Thyroid gland (tissue), 4 donors: ENCODE measurements around the gene IRGC. TPM values are rescaled to one million over a fixed set of nuclear protein-coding genes. Genes with fewer than 3 reads are reported as not detected.
"Not testable (repeated sequence)": the region's sequence is repeated elsewhere in the genome, so short reads cannot be mapped to it uniquely, and the experiment has no call there.

Experiments used
- DNase-seq, 2 donors: peaks; one replicate each; pipeline ENCODE4 v3.0.0-alpha.2; 2019
- H3K27ac ChIP-seq, 3 donors: fragments of 200-600 bp; sonication (generic); 1 replicate in 2 of 3; 2 replicates in 1 of 3; pipeline ENCODE4 v1.5.1; 2016 to 2019; ENCODE audit warnings: mild to moderate bottlenecking in 1 of 3, moderate library complexity in 1 of 3
- H3K27me3 ChIP-seq: fragments of 200-600 bp; sonication (generic); one replicate; pipeline ENCODE4 v1.5.1; 2019
- H3K36me3 ChIP-seq, 2 donors: fragments of 200-600 bp; sonication (generic); one replicate each; pipeline ENCODE4 v1.5.1; 2016 to 2019
- H3K4me1 ChIP-seq, 2 donors: fragments of 200-600 bp; sonication (generic); one replicate each; pipeline ENCODE4 v1.5.1; 2017 to 2019
- H3K4me3 ChIP-seq, 3 donors: fragments of 200-600 bp; sonication (generic); replicated peaks in 1 of 3; 1 replicate in 2 of 3; 2 replicates in 1 of 3; pipeline ENCODE4 v1.5.1; 2016; ENCODE audit warnings: mild to moderate bottlenecking in 1 of 3
- H3K9me3 ChIP-seq: fragments of 200-600 bp; sonication (generic); one replicate; pipeline ENCODE4 v1.5.1; 2017
- POLR2A ChIP-seq, 2 donors: fragments of 450-650 bp; IDR thresholded peaks; one replicate each; pipeline ENCODE4 v1.6.1; 2017; ENCODE audit warnings: antibody characterized with exemption in 2 of 2, mild to moderate bottlenecking in 2 of 2, moderate library complexity in 1 of 2
- WGBS, 2 donors: methylation state at CpG; one replicate each; pipeline ENCODE4 v1.1.5; 2017; 5-methylcytosine and 5-hydroxymethylcytosine counted together
- intact Hi-C: fragments of 100-400 bp; cut with DNase I; formaldehyde crosslinking; loops from one replicate; pipeline ENCODE4 v1.15.1; 2023
- total RNA-seq, 4 donors: library from RNA; depleted of rRNA; stranded (reverse); fragments of >200 nt; gene quantifications; one replicate each; pipeline ENCODE4 v1.2.3, GENCODE V29; 2016
- TF ChIP-seq, protein P1 (sequence below), 6 experiments: fragments of 200-600 bp in 3 of 6; fragments of 450-650 bp in 3 of 6; sonication (generic) in 3 of 6; IDR thresholded peaks; one replicate each; pipeline ENCODE4 v1.5.1; 2016 to 2019; ENCODE audit warnings: antibody characterized with exemption in 6 of 6, mild to moderate bottlenecking in 2 of 6, inconsistent platforms in 1 of 6, moderate library complexity in 1 of 6

IRGC gene
- total RNA-seq, 4 donors from 2014 or later = 1.1 TPM; not detected in 3

DNA sequence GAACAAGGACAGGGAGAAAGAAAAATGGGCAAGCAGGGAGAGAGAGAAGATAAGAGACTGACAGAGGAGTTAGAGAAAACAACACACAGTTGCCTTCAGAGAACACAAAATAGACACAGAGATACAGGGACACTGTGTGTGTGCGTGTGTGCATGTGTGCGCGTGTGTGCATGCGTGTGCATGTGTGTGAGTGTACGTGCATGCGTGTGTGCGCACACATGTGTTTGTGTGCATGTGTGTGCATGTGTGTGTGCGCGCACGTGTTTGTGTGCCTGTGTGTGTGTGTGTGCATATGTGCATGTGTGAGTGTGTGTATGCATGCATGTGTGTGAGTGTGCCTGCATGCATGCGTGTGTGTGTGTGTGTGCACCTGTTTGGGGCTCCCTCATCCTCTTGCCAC lies 40.0 kb upstream of the IRGC start:
- TF ChIP-seq, protein P1, sequence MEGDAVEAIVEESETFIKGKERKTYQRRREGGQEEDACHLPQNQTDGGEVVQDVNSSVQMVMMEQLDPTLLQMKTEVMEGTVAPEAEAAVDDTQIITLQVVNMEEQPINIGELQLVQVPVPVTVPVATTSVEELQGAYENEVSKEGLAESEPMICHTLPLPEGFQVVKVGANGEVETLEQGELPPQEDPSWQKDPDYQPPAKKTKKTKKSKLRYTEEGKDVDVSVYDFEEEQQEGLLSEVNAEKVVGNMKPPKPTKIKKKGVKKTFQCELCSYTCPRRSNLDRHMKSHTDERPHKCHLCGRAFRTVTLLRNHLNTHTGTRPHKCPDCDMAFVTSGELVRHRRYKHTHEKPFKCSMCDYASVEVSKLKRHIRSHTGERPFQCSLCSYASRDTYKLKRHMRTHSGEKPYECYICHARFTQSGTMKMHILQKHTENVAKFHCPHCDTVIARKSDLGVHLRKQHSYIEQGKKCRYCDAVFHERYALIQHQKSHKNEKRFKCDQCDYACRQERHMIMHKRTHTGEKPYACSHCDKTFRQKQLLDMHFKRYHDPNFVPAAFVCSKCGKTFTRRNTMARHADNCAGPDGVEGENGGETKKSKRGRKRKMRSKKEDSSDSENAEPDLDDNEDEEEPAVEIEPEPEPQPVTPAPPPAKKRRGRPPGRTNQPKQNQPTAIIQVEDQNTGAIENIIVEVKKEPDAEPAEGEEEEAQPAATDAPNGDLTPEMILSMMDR (IDR thresholded peaks at IDR 0.05) = no peak
- TF ChIP-seq POLR2A (IDR thresholded peaks at IDR 0.05) = no peak
- Histone ChIP-seq H3K27me3 (no peaks in the 10 kb centered on the region), H3K27ac (no peak overlapping the region), H3K36me3 (no peaks in the 10 kb centered on the region), H3K4me3 (no peak overlapping the region), H3K4me1 (no peaks in the 10 kb centered on the region), H3K9me3 (no peaks in the 10 kb centered on the region)
- DNase-seq = no peak
- 80 to 89% methylated on average over 11 of the region's 11 CpGs for WGBS, 2 donors
- intact Hi-C loops = no loop called here

DNA sequence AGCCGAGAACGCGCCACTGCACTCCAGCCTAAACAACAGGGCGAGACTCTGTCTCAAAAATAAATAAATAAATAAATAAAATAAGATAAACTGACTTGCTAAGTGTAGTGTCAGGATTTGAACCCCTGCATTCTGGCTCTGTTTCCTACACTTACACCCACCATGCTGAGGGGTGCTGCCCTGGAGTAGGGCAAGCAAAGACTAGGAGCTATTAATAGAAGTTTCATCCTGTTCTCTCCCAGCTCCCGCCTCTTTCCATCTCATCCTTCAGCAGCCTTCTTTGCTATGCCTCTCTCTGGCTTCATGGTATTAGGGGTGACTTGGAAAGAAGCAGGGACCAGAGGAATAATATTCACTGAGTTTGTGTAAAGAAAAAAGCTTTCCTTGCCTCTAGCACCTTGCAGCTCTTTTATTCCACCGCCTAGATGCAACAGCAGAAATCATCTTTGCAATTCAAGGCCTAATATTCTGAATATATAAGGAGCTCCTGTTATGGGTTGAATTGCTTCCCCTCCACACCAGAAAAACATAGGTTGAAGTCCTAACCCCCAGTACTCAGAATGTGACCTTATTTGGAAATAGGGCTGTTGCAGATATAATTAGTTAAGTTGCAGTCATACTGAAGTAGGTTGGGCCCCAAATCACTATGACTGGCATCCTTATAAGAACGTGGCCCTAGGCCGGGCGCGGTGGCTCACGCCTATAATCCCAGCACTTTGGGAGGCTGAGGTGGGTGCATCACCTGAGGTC lies 37.2 kb upstream of the IRGC start:
- Histone ChIP-seq H3K36me3 (no peaks in the 10 kb centered on the region), H3K9me3 (no peaks in the 10 kb centered on the region), H3K4me1 (no peaks in the 10 kb centered on the region), H3K27me3 (no peaks in the 10 kb centered on the region), H3K4me3 (no peak overlapping the region), H3K27ac (no peak overlapping the region)
- no peak for DNase-seq
- TF ChIP-seq, protein P1 (IDR thresholded peaks at IDR 0.05) = no peak
- no peak for TF ChIP-seq POLR2A (IDR thresholded peaks at IDR 0.05)
- WGBS, 2 donors = 91 to 96% methylated on average over 11 of the region's 11 CpGs
- intact Hi-C loops = no loop called here

- 63 to 79% methylated on average over 5 of the region's 5 CpGs for WGBS, 2 donors
- TF ChIP-seq, protein P1 (IDR thresholded peaks at IDR 0.05) = no peak
- TF ChIP-seq POLR2A (IDR thresholded peaks at IDR 0.05) = no peak
- intact Hi-C loops = no loop called here
Observed at GRCh38 chr19:43681821-43682220, 34.1 kb upstream of the IRGC start.

DNA sequence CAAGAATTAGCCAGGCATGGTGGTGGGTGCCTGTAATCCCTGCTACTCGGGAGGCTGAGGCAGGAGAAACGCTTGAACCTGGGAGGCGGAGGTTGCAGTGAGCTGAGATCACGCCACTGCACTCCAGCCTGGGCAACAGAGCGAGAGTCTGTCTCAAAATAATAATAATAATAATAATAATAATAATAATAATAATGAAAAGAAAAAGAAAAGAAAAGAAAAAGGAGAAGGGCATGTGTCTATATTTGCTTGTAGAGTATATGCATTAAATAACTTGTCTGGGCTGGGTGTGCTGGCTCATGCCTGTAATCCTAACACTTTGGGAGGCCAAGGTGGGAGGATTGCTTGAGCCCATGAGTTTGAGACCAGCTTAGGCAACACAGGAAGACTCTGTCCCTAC lies 33.6 kb upstream of the IRGC start:
- DNase-seq, H3K4me1 ChIP-seq, H3K27ac ChIP-seq, intact Hi-C loops, H3K4me3 ChIP-seq, H3K36me3 ChIP-seq, H3K9me3 ChIP-seq, H3K27me3 ChIP-seq: not testable (repeated sequence)
- WGBS, 2 donors = 88 to 95% methylated on average over 5 of the region's 5 CpGs

More at GRCh38 chr19:43681821-43682220, 34.1 kb upstream of the IRGC start:
- Histone ChIP-seq H3K4me3 (no peak overlapping the region), H3K27ac (no peak overlapping the region), H3K36me3 (no peaks in the 10 kb centered on the region), H3K4me1 (no peaks in the 10 kb centered on the region), H3K27me3 (no peaks in the 10 kb centered on the region), H3K9me3 (no peaks in the 10 kb centered on the region)
- no peak for DNase-seq

DNA sequence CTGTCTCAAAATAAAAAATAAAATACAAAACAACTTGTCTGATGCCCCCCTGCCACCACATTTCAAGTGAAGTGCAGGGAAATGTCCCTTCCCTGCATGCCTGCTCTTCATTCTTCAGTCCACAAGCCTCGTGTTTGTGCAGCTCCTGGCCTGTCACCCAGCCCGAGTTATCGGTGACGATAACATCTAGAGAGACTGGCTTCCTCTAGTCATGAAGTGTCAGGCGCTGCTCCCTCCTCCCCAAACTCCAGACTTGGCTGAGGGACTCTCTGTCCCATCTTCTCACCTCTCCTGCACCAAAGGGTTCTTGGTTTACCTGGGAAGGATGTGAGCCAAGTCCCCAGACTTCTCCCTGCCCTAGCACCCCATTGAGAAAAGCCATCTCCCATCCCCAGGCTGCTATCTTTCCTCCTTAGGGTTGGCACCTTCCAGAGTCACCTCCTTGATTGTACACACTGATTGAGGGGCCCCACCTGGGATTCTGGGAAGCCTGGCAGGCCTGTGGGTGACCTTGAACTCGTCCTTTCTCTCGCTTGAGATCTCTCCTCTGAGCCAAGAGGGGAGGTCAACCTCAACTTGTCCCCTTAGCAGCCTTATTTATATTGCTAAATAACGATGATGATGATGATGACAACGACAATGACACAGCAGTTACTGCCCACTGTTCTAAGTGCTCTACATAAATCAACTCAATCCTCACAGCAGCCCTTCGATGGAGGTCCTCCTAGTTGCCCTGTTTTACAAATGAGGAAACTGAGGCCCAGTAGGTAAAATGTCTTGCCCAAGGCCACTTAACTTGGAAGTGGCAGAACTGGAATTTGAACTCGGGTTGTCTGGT lies 32.8 kb upstream of the IRGC start:
- TF ChIP-seq, protein P1 (IDR thresholded peaks at IDR 0.05) = no peak
- TF ChIP-seq POLR2A (IDR thresholded peaks at IDR 0.05) = no peak
- H3K27ac ChIP-seq = no peak overlapping the region
- no peaks in the 10 kb centered on the region for H3K36me3 ChIP-seq
- no peaks in the 10 kb centered on the region for H3K27me3 ChIP-seq
- H3K4me3 ChIP-seq = no peak overlapping the region
- H3K9me3 ChIP-seq = no peaks in the 10 kb centered on the region
- DNase-seq = no peak
- intact Hi-C loops = no loop called here
- WGBS, 2 donors = 58 to 62% methylated on average over 11 of the region's 11 CpGs
- H3K4me1 ChIP-seq = no peaks in the 10 kb centered on the region
